ENCODE results near the gene KRTCAP2. TPM values are rescaled to one million over a fixed set of nuclear protein-coding genes. Genes with fewer than 3 reads are reported as not detected.
A peak's percentile ranks its signal among the peaks of the same experiment; 100 is the strongest.

The KRTCAP2 gene
- total RNA-seq, 1 experiment from 2014 or later, result 236 TPM

DNA sequence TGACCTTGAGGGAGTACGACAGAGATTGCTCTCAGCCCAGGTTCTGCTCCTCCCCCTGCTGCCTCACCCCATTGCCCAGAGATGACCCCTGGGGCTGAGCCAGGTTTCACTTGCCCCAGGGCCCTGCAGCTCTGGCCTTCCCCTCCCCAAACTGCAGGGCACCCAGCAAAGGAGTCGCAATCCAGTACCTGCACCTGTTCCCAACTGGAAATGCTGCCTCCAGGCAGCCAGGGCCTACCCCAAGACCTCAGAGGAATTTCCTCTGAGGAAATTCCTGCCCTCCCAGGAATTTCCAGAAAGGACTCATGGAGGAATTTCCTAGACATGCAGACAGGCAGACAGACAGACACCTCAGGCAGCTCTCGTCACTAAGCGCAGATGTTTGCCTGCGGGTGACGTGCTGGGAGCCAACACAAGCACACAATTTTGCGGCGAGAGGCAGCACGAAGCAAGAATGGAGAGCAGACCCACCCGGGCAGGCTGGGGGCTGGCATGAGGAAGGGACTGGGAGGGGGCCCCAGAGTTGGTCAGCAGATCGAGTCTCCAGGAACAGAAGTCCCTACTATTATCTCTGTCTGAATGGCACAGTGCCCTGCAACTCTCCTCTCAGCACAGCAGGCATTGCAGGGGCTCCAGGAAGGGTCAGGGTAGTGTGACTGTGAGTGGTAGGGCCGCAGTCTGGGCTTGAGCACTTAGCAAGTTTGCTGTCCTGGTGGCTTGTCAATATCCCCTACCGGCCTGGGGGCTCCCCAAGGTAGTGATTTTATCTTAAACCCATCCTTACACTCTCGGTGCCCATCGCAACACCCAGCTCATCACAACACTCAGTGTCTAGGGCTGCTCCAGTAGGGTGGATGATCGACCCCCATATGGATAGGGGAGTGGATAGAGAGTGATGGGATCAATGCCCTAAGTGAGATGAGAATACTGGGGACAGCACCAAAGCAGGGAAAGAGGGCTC is 48.3 kb downstream of the KRTCAP2 start:
- DNase-seq, result peak; percentile 27
- no TSS peak for BruUV-seq (replicated peaks)
- intact Hi-C loops (cut with micrococcal nuclease; ENCODE audit: unreplicated experiment), result loop anchor here (5.0 kb wide), 2 partner anchors 32 to 43 kb away; no protein-coding TSS in a partner anchor
- TF ChIP-seq, protein P1, sequence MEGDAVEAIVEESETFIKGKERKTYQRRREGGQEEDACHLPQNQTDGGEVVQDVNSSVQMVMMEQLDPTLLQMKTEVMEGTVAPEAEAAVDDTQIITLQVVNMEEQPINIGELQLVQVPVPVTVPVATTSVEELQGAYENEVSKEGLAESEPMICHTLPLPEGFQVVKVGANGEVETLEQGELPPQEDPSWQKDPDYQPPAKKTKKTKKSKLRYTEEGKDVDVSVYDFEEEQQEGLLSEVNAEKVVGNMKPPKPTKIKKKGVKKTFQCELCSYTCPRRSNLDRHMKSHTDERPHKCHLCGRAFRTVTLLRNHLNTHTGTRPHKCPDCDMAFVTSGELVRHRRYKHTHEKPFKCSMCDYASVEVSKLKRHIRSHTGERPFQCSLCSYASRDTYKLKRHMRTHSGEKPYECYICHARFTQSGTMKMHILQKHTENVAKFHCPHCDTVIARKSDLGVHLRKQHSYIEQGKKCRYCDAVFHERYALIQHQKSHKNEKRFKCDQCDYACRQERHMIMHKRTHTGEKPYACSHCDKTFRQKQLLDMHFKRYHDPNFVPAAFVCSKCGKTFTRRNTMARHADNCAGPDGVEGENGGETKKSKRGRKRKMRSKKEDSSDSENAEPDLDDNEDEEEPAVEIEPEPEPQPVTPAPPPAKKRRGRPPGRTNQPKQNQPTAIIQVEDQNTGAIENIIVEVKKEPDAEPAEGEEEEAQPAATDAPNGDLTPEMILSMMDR (IDR thresholded peaks at IDR 0.05; ENCODE audit: unreplicated experiment), result no peak
- Mint-ChIP-seq H3K9me3 (ENCODE audit: low read depth, unreplicated experiment) (no peaks in the 10 kb centered on the region), H3K36me3 (ENCODE audit: insufficient read depth, unreplicated experiment) (peaks cover 45% of the 10 kb centered on the region), H3K4me3 (ENCODE audit: low read depth, unreplicated experiment) (no peak overlapping the region), H3K27me3 (ENCODE audit: unreplicated experiment) (peaks cover 20% of the 10 kb centered on the region), H3K27ac (ENCODE audit: unreplicated experiment) (peak overlapping the region; percentile 2), H3K4me1 (ENCODE audit: low read depth, unreplicated experiment) (peaks cover 54% of the 10 kb centered on the region)
- CTCF ChIA-PET, result interaction anchor here (0.6 to 1.7 kb wide), 6 partner anchors 7 to 46 kb away, joined by 3 to 6 read pairs (median 4); no protein-coding TSS in a partner anchor

GRCh38 chr1:155123801-155124200 is 49.3 kb downstream of the KRTCAP2 start:
- peaks cover 36% of the 10 kb centered on the region for H3K36me3 Mint-ChIP-seq (ENCODE audit: insufficient read depth, unreplicated experiment)
- CTCF ChIA-PET, result interaction anchor here (1.0 kb wide), 1 partner anchor 11 kb away, joined by 4 read pairs; no protein-coding TSS in a partner anchor
- intact Hi-C loops (cut with micrococcal nuclease; ENCODE audit: unreplicated experiment), result no loop called here
- H3K9me3 Mint-ChIP-seq (ENCODE audit: low read depth, unreplicated experiment), result no peaks in the 10 kb centered on the region
- H3K27me3 Mint-ChIP-seq (ENCODE audit: unreplicated experiment), result peaks cover 26% of the 10 kb centered on the region
- BruUV-seq (replicated peaks), result no TSS peak
- H3K4me1 Mint-ChIP-seq (ENCODE audit: low read depth, unreplicated experiment), result peaks cover 50% of the 10 kb centered on the region
- H3K27ac Mint-ChIP-seq (ENCODE audit: unreplicated experiment), result no peak overlapping the region
- TF ChIP-seq, protein P1 (IDR thresholded peaks at IDR 0.05; ENCODE audit: unreplicated experiment), result no peak
- H3K4me3 Mint-ChIP-seq (ENCODE audit: low read depth, unreplicated experiment), result no peak overlapping the region
- DNase-seq, result no peak

DNA sequence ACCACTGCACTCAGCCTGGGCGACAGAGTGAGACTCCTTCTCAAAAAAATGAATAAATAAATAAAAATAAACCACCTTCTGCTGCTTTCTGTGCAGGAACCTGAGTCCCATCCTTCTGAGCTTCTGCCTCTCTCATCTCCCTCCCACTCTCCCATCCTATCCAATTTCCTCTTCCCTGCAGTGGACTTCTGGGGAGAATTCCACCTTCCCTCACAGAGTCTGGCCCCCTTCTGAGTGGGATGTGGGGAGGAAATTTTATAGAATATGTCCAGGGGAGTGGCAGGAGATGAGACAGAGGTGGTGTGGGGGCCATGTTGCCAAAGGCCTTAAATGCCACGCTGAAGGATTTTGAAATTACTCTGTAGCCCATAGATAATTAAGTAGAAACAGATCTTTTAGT is 50.8 kb downstream of the KRTCAP2 start:
- DNase-seq, result no peak
- peaks cover 27% of the 10 kb centered on the region for H3K27me3 Mint-ChIP-seq (ENCODE audit: unreplicated experiment)
- no peak overlapping the region for H3K27ac Mint-ChIP-seq (ENCODE audit: unreplicated experiment)
- TF ChIP-seq, protein P1 (IDR thresholded peaks at IDR 0.05; ENCODE audit: unreplicated experiment), result no peak
- no TSS peak for BruUV-seq (replicated peaks)
- CTCF ChIA-PET, result no interaction called here
- no peaks in the 10 kb centered on the region for H3K9me3 Mint-ChIP-seq (ENCODE audit: low read depth, unreplicated experiment)
- intact Hi-C loops (cut with micrococcal nuclease; ENCODE audit: unreplicated experiment), result no loop called here
- no peak overlapping the region for H3K4me3 Mint-ChIP-seq (ENCODE audit: low read depth, unreplicated experiment)
- peaks cover 41% of the 10 kb centered on the region for H3K4me1 Mint-ChIP-seq (ENCODE audit: low read depth, unreplicated experiment)
- peaks cover 21% of the 10 kb centered on the region for H3K36me3 Mint-ChIP-seq (ENCODE audit: insufficient read depth, unreplicated experiment)

DNA sequence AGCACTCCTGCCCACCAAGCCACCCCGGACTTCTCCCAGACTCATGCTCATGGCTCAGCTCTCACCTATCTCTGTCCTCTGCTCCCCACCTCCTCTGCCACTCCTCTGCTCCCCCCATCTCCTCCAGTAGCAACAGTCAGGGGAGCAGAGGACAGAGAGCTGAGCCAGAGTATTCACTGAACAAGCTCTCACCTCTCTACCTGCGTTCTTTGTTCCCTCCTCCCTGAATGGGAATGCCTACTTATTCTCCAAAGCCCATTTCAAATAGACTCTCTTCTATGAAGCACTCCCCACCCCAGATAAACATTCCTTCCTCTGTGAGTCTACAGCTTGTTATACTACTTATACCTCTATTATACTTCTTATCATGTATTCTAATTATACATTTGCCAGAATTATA is 51.9 kb downstream of the KRTCAP2 start:
- H3K27me3 Mint-ChIP-seq (ENCODE audit: unreplicated experiment), result peaks cover 37% of the 10 kb centered on the region
- TF ChIP-seq, protein P1 (IDR thresholded peaks at IDR 0.05; ENCODE audit: unreplicated experiment), result no peak
- H3K4me3 Mint-ChIP-seq (ENCODE audit: low read depth, unreplicated experiment), result no peak overlapping the region
- CTCF ChIA-PET, result interaction anchor here (0.6 to 1.8 kb wide), 3 partner anchors 46 to 483 kb away, joined by 3 to 6 read pairs (median 4); no protein-coding TSS in a partner anchor
- H3K36me3 Mint-ChIP-seq (ENCODE audit: insufficient read depth, unreplicated experiment), result peaks cover 10% of the 10 kb centered on the region
- intact Hi-C loops (cut with micrococcal nuclease; ENCODE audit: unreplicated experiment), result no loop called here
- H3K27ac Mint-ChIP-seq (ENCODE audit: unreplicated experiment), result no peak overlapping the region
- BruUV-seq (replicated peaks), result no TSS peak
- peaks cover 31% of the 10 kb centered on the region for H3K4me1 Mint-ChIP-seq (ENCODE audit: low read depth, unreplicated experiment)
- DNase-seq, result no peak
- H3K9me3 Mint-ChIP-seq (ENCODE audit: low read depth, unreplicated experiment), result no peaks in the 10 kb centered on the region

All from Calu3 (cell line).